Measurements from ENCODE around the gene PPCDC.

Gene PPCDC, protein sequence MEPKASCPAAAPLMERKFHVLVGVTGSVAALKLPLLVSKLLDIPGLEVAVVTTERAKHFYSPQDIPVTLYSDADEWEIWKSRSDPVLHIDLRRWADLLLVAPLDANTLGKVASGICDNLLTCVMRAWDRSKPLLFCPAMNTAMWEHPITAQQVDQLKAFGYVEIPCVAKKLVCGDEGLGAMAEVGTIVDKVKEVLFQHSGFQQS

DNA sequence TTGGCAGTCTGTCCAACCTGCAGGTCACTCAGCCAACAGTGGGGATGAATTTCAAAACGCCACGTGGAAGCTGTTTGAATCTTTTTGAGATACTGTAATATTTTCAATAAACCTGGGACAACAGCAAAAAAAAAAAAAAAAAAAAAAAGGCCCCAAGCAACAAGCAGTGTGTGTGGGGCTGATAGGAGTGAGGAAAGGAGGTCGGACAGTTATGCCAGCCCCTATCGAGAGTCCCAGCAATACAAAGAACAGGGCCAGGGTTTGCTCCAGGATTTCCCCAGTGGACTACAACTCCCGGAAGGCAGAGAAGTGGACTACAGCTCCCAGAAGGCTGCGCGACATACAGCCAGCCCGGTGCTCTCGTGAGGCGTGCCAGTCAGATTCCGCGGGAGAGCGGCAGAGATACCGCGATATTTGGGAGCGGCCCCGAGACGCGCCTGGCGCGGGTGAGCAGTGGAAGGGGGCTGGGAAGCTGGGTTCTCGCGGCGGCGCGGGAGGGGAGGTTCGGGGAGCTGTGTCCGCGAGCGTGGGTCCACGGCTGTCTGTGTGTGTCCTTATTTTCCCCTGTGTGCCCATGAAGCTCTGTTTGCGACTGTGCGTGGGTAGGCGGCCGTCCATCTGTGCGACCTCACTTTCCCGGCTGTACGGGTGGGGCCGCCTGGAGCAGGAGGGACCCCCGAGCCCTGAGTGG lies at the start of gene PPCDC:
Gene PPCDC, plus strand, starts transcription at position 410 of the 691 bp plus-strand sequence. CDS start 4,729 bp downstream, outside the sequence.
- DNase-seq (ENCODE audit: low read depth in 2 of 2), result peak; percentile 88 to 89

GRCh38 chr15:74976159-74976558 lies 47.2 kb upstream of the PPCDC start:
- no peak for DNase-seq (ENCODE audit: low read depth in 2 of 2)

- DNase-seq (ENCODE audit: low read depth in 2 of 2), result no peak
Observed at GRCh38 chr15:74977599-74977998, 45.8 kb upstream of the PPCDC start.

DNA sequence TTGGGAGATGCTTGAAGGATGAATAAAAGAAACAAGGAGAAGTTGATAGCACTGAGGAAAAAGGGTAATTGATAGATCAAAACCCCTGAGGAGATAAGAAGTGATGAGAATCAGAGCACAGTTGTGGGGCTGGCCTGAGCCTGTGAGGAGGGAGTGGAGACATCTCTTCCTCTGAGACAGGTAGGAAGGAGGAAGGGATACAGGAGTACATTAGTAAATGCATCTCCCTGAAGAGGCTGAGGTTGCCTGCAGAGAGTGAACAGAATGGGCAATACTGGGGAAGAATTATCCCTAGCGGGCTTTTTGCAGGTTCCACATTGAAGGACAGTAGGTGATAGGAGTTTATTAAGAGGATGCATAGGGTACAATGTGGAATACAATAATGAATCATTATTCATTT lies 45.3 kb upstream of the PPCDC start:
- DNase-seq (ENCODE audit: low read depth in 2 of 2), result no peak

DNA sequence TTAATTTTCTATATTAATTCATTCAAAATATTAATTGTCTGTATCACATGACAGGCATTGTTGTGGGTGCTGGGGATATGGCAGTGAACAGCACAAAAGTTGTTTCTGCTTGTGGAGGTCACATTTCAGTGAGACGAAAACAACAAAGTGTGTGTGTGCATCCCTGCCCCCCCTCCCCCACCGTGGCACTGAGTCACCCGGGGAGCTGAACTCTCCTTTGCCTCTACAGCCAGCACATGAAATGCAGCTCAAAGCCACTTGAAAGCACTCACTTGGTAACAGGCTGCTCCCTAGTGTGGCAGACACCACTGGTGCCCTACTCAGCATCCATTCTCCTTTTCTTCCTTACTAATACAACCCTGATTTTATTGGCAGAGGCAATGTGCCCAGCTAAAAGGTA lies 44.9 kb upstream of the PPCDC start:
- DNase-seq (ENCODE audit: low read depth in 2 of 2), result no peak

DNA sequence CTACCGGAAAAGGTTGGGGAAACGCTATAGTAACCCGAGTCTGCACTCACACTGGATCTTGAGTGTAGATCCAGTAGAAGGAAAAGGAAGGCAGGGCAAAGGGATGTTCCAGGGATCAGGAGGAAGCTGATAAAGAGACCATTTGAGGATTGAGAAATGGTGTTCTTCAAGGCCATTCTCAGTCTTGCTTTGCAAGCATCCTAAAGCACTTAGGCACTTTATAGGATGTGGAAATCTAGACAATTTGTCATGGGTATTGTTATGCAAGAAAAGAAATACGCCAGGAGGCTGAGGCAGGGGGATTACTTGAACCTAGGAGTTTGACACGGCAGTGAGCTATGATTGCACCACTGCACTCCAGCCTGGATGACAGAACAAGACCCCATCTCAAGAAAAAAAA lies 41.2 kb upstream of the PPCDC start:
- DNase-seq (ENCODE audit: low read depth in 2 of 2), result no peak

DNA sequence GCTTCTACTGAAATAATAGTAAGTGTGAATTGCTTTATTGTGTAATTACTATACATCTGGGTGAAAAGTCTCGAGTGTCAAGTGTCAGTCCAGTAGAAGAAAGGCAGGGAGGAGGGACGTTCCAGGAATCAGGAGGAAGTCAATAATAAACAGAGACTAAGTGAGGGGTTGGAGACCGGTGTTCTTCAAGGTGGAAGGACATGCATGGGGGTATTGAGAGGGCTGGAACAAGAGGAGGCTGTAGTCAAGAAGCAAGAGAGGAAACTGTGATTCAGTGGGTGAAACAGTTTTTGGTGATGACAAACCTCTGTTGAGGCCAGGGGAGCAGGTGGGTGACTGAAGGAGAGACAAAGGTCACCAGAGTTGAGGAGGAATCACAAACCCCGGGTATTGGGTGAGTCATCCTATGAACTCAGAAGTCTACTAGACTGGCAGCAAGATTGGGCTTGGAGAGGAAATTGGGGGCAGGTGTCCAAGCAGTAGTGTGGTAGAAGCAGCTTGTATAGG lies 39.6 kb upstream of the PPCDC start:
- no peak for DNase-seq (ENCODE audit: low read depth in 2 of 2)

DNA sequence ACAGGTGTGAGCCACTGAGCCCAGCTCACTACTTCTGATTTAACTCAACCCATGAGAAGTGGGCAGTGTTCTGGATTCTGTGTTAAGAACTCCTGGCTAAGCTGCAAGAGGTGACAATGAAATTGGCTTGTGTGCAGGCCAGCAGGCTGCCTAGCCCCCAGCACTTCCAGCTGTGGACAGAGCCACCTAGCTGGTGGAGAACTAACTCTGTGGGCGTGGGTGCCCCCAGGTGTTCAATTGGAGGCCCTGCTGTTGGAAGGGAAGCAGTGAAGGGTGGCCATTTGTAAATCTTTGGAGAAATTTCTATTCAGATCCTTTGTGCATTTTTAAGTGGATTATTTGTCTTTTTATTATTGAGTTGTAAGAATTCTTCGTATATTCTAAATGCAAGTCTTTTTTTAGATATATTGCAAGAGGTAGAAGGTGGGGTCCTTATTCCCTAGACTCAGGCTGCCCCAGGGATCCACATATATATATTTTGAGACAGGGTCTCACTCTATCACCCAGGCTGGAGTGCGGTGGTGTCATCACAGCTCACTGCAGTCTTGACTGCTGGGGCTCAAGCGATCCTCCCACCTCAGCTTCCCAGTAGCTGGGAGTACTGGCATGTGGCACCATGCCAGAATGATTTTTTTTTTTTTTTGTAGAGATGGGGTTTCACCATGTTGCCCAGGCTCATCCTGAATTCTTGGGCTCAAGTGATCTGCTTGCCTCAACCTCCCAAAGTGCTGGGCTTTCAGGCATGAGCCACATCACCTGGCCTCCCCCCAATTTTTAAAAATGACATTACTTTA lies 35.2 kb upstream of the PPCDC start:
- no peak for DNase-seq (ENCODE audit: low read depth in 2 of 2)

- no peak for DNase-seq (ENCODE audit: low read depth in 2 of 2)
Observed at GRCh38 chr15:74989527-74989926, 33.9 kb upstream of the PPCDC start.

GRCh38 chr15:74992619-74993018 lies 30.8 kb upstream of the PPCDC start:
- no peak for DNase-seq (ENCODE audit: low read depth in 2 of 2)

DNA sequence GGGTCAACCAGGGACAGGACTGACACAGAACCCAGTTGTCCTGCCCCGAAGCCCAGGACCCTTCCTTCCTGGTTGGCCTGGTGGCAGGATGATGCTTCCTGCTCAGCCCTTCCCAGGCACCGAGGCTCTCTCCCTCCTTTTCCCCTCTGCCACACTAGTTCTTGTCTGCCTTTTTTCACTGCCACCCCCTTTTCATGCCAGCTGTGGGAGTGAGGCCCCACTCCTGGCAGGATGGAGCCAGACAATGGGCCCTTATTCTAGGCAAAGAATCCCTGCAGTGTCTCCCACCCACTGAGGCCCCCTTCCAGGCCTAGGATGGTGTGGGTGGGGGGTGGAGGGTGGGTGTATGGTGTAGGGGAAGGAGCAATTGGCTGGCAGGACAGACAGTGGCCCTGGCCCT lies 29.2 kb upstream of the PPCDC start:
- no peak for DNase-seq (ENCODE audit: low read depth in 2 of 2)

GRCh38 chr15:74994685-74995084 lies 28.7 kb upstream of the PPCDC start:
- no peak for DNase-seq (ENCODE audit: low read depth in 2 of 2)

- DNase-seq (ENCODE audit: low read depth in 2 of 2), result peak; percentile 77
Observed at GRCh38 chr15:74995182-74995778, 28.1 kb upstream of the PPCDC start, which contains the start of gene SCAMP5. SCAMP5 (plus strand) TSS chr15:74995563; CDS start chr15:75011840, 16,277 bp downstream.

- DNase-seq (ENCODE audit: low read depth in 2 of 2), result no peak
Observed at GRCh38 chr15:74995779-74996765, 27.3 kb upstream of the PPCDC start.

DNA sequence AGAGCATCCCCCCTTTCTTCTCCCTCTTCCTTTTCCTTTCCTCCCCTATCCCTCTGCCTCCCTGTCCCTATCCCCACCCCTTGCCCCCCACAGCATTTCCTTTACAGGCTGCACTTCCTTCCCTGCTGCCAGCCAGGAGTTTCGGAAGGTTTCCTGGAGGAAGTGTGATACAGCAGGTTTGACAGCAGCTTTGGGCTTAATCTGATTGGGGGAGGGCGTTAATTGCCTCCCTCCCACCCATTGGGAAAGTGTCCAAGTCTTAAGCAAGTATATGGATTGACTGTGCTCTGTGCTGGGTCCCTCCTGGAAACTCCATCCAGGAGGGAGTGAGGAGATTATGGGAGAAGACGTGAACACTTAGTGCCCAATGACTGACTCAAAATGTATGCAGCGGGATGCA lies 26.2 kb upstream of the PPCDC start:
- no peak for DNase-seq (ENCODE audit: low read depth in 2 of 2)

- no peak for DNase-seq (ENCODE audit: low read depth in 2 of 2)
Observed at GRCh38 chr15:74997543-74997942, 25.8 kb upstream of the PPCDC start.

GRCh38 chr15:75001310-75001709 lies 22.1 kb upstream of the PPCDC start:
- no peak for DNase-seq (ENCODE audit: low read depth in 2 of 2)

- DNase-seq (ENCODE audit: low read depth in 2 of 2), result no peak
Observed at GRCh38 chr15:75002398-75002797, 21.0 kb upstream of the PPCDC start.

DNA sequence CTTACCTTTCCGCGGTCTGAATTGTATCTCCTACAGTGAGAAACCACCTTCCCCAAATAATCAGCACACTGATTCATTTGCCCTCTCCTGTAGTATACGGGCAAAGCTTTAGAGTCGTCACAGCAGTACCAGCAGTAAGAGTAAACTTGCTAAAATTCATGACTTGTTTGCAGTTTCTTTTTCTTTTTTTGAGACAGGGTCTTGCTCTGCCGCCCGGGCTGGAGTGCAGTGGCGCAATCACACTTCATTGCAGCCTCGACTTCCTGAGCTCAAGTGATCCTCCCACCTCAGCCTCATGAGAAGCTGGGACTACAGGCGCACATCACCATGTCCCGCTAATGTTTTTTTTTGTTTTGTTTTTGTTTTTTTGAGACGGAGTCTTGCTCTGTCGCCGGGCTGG lies 16.2 kb upstream of the PPCDC start:
- no peak for DNase-seq (ENCODE audit: low read depth in 2 of 2)

DNA sequence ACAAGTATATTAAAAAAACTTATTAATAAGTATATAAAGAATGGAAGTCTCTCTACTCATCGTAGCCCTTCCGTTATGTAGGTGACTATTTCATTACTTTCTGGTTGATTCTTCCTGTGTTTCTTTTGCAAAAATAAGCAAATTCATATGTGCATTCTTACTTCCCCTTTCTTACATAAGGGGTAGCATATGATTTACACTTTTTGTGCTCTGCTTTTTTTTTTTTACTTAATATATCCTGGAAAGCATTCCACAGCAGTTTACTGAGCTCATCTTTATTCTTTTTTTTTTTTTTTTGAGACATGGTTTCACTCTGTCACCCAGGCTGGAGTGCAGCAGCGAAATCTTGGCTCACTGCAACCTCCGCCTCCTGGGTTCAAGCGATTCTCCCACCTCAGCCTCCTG lies 15.2 kb upstream of the PPCDC start:
- no peak for DNase-seq (ENCODE audit: low read depth in 2 of 2)
